ENCODE results near the gene NPHP4.

DNA sequence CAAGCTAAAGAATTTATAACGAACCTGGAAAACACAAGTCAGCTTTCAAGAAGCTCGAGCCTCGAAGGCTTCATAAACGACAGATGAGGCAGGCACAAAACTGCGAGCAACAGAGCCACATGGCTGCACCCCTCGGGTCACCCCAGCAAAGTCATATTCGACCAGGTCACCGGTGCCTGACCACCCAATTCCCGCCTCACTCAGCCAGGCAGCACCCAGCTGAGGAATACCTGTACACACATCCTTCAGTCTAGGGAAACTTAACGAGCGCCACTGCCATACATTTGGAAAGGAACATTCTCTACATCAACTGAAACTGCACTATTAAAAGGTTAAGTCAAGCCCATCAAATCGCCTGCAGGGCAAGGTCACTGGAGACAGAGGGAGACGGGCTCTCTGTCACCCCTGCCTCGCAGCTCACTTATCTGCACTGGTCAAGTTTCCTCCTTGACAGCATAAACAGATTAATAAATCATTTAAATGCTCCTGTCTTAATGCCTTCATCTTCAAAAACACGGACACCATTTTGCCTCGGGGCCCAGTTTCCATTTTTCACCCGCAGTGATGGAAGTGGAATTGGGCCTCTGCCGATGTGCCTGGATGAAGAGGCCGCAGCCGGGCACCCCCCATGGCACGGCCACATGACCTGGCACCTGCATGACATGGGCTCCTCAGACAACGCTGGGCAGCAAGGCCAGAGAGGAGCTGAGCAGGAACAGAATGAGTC lies 20.6 kb downstream of the NPHP4 start:
- TF ChIP-seq, protein P1, sequence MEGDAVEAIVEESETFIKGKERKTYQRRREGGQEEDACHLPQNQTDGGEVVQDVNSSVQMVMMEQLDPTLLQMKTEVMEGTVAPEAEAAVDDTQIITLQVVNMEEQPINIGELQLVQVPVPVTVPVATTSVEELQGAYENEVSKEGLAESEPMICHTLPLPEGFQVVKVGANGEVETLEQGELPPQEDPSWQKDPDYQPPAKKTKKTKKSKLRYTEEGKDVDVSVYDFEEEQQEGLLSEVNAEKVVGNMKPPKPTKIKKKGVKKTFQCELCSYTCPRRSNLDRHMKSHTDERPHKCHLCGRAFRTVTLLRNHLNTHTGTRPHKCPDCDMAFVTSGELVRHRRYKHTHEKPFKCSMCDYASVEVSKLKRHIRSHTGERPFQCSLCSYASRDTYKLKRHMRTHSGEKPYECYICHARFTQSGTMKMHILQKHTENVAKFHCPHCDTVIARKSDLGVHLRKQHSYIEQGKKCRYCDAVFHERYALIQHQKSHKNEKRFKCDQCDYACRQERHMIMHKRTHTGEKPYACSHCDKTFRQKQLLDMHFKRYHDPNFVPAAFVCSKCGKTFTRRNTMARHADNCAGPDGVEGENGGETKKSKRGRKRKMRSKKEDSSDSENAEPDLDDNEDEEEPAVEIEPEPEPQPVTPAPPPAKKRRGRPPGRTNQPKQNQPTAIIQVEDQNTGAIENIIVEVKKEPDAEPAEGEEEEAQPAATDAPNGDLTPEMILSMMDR (IDR thresholded peaks at IDR 0.05; ENCODE audit: low read length), result no peak
- TF ChIP-seq EZH2 (IDR thresholded peaks at IDR 0.05; ENCODE audit: borderline replicate concordance, low read length), result no peak

Data from OCI-LY1 (cell line).